ENCODE results near the gene HIVEP2. TPM values are rescaled to one million over a fixed set of nuclear protein-coding genes. Genes with fewer than 3 reads are reported as not detected.

The HIVEP2 gene
- total and polyA plus RNA-seq, 2 donors (not counting 3 experiments of a cell fraction or from before 2014, with no cell fraction given), result 1.3 to 4.7 TPM

- dilution Hi-C loops (cut with MboI; ENCODE audit: extremely low pct_ligation_motif_present, low sequenced_read_pairs) (no loop called here), intact Hi-C loops (cut with micrococcal nuclease) (no loop called here)
- H3K4me2 ChIP-seq (ENCODE audit: insufficient read depth, low read length), result no peak overlapping the region
- H3K9ac ChIP-seq (replicated peaks; ENCODE audit: extremely low read depth, insufficient read depth, low read length), result no peak overlapping the region
- no peaks in the 10 kb centered on the region for H3K9me1 ChIP-seq (replicated peaks; ENCODE audit: control insufficient read depth, extremely low read depth, insufficient read depth, low read length)
- CTCF ChIA-PET, result no interaction called here
- peaks cover 5% of the 10 kb centered on the region for H3K4me1 ChIP-seq (ENCODE audit: control insufficient read depth, extremely low read depth, insufficient read depth, low read length)
- no peaks in the 10 kb centered on the region for H3K36me3 ChIP-seq (ENCODE audit: control insufficient read depth in 2 of 2, extremely low read depth in 1 of 2, insufficient read depth in 2 of 2, low read length in 2 of 2)
- no peak overlapping the region for H3K4me3 ChIP-seq (replicated peaks in 1 of 3; ENCODE audit: insufficient read depth in 1 of 3, low read depth in 1 of 3, low read length in 3 of 3)
- no peaks in the 10 kb centered on the region for H4K20me1 ChIP-seq (replicated peaks; ENCODE audit: control insufficient read depth, extremely low read depth, insufficient read depth, low read length)
- no peaks in the 10 kb centered on the region for H3K9me3 ChIP-seq (replicated peaks; ENCODE audit: control insufficient read depth, insufficient read depth, low read length)
- H3K27me3 ChIP-seq (ENCODE audit: control insufficient read depth in 2 of 2, insufficient read depth in 2 of 2, low read length in 2 of 2), result no peaks in the 10 kb centered on the region
- H2AFZ ChIP-seq (ENCODE audit: low read depth, low read length), result no peak overlapping the region
- POLR2A ChIA-PET, result no interaction called here
- FAIRE-seq (no peak), DNase-seq (ENCODE audit: low read depth, low spot score) (no peak)
- no TSS peak for BruUV-seq (replicated peaks)
- H3K79me2 ChIP-seq (ENCODE audit: control insufficient read depth, insufficient read depth, low read length), result no peaks in the 10 kb centered on the region
- TF ChIP-seq POLR2A (IDR thresholded peaks at IDR 0.05; ENCODE audit: low read depth, low read length), result no peak
- no peak for TF ChIP-seq POLR2AphosphoS5 (IDR thresholded peaks at IDR 0.05; ENCODE audit: insufficient read depth, low read depth, low read length)
- no peak for TF ChIP-seq MAX (IDR thresholded peaks at IDR 0.05; ENCODE audit: insufficient read depth, insufficient read length)
- TF ChIP-seq CTCF (IDR thresholded peaks at IDR 0.05; ENCODE audit: extremely low read depth in 1 of 2, insufficient read depth in 1 of 2, low read depth in 1 of 2, low read length in 2 of 2), result no peak
- TF ChIP-seq GATA2 (IDR thresholded peaks at IDR 0.05; ENCODE audit: insufficient read depth, insufficient read length, low read depth, low read length), result no peak
- no peak for TF ChIP-seq FOS (IDR thresholded peaks at IDR 0.05; ENCODE audit: borderline replicate concordance, insufficient read depth, low read length)
- TF ChIP-seq MYC (IDR thresholded peaks at IDR 0.05; ENCODE audit: low read depth, low read length), result no peak
- no peak for TF ChIP-seq JUN (IDR thresholded peaks at IDR 0.05; ENCODE audit: borderline replicate concordance, insufficient read depth, insufficient read length, low read depth)
- TF ChIP-seq EZH2 (IDR thresholded peaks at IDR 0.05; ENCODE audit: borderline replicate concordance, low read depth, low read length, severe bottlenecking), result no peak
- H3K27ac ChIP-seq (ENCODE audit: insufficient read depth, low read depth, low read length), result no peak overlapping the region
These were observed 140.5 kb downstream of the HIVEP2 start for GRCh38 chr6:142804490-142804889.
